Measurements from ENCODE around the gene IFT20. TPM values are rescaled to one million over a fixed set of nuclear protein-coding genes. Genes with fewer than 3 reads are reported as not detected.

The IFT20 gene
- total RNA-seq, 1 donor from 2014 or later, result 36.3 TPM

DNA sequence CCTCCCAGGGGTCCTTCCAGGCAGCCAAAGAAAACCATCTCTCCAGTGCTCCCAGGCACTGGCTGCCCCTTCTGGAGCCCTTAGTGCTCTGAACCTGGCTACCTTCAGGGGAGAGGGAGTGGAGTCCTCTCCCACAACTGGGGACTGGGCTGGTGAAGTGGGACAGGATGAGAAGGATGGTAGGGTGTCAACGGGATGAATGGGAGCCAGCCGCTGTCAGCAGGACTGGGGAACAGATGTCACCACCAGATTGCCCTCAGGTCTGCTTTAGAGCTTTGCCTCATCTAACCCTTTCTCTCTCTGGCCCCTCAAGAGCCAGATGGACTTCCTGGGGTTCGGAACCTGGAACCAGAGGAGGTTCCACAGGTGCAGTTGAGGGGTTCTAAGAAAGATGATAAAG, 30.2 kb upstream of the IFT20 start:
- no peak for ATAC-seq
- no peak for DNase-seq (ENCODE audit: low spot score)
- intact Hi-C loops (cut with DNase I), result no loop called here

DNA sequence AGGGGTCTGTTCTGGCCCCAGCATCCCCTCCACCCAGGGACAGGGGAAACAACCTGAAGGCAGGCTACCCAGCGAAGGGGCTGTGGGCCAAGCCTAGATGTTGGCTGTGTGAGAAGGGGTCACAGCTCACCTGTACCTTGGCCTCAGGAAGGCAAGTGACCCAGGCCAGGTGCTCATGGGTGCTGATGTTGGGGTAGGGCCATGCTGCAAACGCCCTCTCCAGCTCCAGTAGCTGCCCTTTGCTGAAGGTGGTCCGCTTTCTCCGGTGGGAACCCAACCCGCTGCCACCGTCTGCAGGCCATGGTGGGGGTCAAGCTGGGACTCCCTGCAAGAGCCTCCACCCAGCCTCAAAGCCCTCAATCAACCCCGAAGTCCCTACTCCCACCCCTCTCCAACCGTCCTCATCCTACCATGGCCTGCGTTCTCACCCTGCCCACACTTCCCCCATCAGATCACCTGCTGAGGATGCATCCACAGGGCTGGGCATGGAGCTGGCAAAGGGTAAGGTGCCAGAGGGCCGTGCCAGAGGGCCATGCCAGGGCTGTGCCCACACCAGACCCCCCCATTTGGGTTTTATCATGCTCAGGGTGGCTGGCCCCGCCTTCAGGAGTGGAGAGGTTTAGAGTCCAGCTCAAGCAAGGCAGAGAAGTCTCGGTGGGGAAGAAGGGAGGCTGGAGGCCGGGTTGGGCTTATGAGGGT, 29.5 kb upstream of the IFT20 start, which contains the start of gene SEBOX:
TSS of gene SEBOX (minus strand) at position 535 of the 699 bp plus-strand sequence. CDS start at position 487, 48 bp downstream.
- ATAC-seq, result no peak
- intact Hi-C loops (cut with DNase I), result no loop called here
- no peak for DNase-seq (ENCODE audit: low spot score)

DNA sequence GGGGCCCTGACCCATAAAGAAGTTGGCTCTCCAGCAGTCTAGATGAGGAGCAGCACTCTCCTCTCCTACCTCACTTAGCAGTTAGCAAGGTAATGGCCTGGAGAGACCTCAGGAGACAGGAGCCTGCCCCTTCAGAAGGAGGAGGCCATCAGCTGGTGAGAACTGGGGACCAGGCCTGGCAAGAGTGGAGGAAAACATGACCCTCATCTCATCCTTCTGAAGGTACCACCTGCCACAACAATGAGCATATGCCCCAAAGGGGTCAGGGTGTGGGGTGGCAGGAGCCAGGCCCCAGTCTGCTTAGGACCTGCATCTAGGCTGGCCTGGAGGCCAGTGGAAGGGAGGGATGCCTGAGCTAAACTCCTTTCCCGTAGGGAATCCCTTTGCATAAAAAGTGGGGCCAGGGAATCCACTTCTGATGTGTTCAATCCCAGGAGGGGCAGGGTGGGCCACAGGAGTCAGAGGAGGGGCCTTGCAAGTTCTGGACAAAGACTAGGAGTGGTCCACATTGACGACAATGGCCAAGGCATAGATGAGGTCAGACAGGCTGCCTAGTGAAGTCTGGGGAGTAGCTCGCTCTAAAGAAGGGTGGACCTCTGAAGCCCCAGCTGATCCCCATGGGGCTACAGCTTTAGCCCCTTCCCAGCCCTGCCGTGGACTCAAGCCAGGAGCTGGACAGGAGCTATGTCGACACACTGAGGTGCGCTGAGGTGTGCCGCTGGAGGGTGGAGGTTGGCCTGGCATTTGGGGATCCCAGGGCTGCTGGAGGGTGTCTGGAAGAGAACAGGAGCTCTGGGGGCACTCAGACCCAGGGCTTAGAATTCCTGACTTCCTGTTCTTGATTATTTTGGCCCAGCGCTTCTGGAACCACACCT, 28.7 kb upstream of the IFT20 start:
- DNase-seq (ENCODE audit: low spot score), result no peak
- intact Hi-C loops (cut with DNase I), result no loop called here
- ATAC-seq, result no peak

DNA sequence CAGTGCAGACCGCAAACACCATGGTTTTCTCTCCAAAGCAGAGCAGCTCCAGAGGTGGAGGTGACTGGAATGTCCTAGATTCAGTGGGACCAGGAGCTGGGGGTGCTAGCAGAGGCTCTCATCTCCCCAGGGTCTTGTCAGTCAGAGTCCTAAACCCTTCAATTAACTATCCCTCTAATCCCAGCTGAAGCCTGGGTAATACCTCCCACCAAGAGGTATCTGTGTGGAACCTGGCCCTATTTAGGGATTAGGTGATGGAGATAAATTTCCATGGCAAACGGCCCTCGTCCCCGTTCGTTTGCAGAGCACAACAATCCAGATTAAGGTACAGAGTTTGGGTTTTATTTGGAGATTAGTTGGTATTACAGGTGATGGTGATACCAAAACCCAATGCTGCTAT, 27.9 kb upstream of the IFT20 start:
- ATAC-seq, result no peak
- intact Hi-C loops (cut with DNase I), result no loop called here
- DNase-seq (ENCODE audit: low spot score), result no peak

DNA sequence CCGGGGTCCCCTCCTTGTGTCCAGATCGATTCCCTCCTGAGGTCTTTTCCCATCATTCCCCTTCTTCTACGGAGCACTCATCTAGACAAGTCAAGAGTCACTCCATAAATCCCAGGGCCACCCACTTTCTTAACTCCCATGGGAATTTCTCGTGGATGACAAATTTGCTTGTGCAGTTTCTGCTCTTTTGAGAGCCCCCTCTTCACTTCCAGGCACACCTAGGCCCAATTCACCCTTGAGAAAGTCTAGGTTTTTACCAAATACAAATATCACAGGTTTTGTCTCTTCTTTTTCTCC, 22.6 kb upstream of the IFT20 start:
- intact Hi-C loops (cut with DNase I), result no loop called here
- DNase-seq (ENCODE audit: low spot score) (no peak), ATAC-seq (no peak)

DNA sequence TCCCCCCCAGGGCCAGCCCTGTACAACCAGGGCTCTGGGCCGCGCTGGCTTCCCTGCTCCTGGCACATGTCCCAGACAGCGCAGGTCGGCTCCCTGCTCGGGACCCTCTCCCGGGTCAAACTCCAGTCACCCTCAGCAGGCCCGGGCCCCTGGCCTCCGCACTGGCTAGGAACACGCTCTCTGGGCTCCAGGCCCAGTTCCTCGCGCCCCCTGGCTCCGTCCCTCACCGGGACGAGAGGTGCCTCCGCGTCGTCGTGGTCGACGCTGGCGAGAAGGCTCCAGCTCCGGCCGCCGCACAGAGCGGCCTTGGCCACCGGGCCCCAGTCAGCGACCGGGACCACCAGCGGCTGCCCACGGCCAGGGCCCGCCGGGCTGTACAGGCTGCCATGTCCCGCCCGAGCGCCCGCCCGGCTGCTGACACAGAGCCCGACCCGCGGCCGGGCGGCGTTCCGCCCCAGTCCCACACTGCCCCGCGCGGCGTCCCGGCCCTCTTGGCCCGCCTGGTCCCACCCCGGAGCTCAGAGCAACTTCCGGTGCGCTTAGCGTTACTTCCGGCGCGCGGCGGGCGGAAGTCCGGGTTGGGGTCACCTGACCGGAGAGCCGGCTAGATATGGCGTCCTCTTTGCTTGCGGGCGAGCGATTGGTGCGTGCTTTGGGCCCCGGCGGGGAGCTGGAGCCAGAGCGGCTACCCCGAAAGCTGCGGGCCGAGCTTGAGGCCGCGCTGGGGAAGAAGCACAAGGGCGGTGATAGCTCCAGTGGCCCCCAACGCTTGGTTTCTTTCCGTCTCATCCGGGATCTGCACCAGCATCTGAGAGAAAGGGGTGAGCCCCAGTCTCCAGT, 22.0 kb upstream of the IFT20 start, which contains the start of gene POLDIP2:
TSS of gene POLDIP2 (minus strand) at position 467 of the 840 bp plus-strand sequence. CDS start at position 388, 79 bp downstream.
- ATAC-seq, result peak; percentile 100
- DNase-seq (ENCODE audit: low spot score), result peak; percentile 98
- intact Hi-C loops (cut with DNase I), result no loop called here

DNA sequence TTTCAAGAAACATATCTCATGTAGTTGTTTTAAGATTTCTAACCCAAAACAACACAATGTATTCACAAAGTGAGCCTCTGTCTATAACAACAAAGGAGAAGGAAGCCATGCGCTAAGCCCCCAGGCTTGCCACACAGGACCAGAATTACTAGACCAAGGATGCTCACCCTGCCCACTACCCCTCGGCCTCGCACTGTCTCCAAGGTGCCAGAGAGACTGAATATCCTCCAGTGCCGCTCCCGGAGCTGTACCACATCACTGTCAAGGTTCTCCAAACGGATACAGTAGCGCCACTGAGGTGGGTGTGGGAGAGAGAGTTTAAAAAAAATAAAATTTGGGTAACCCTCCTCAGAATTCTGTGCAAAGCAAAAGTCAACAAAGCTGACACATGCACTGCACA, 15.0 kb upstream of the IFT20 start:
- no peak for ATAC-seq
- no peak for DNase-seq (ENCODE audit: low spot score)
- intact Hi-C loops (cut with DNase I), result no loop called here

DNA sequence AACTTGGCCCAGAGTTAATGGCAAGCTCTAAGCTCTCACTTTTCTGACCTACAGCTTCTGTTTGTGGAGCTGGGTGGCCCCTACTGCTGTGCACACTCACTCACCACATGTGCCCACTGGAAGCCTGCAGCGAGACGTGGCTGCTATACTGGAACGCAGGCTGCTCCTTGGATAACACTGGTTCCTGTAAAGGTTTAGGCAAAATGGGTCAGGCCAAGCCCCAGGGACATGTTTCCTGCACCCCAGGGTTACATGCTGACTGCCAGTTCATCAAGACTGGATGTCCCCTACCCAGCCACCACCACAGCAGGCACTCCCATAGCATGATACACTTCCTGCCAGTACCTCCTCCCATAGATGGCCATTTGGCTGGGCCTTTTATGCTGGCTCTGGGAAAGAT, 13.7 kb upstream of the IFT20 start:
- ATAC-seq (no peak), DNase-seq (ENCODE audit: low spot score) (no peak)
- intact Hi-C loops (cut with DNase I), result no loop called here

DNA sequence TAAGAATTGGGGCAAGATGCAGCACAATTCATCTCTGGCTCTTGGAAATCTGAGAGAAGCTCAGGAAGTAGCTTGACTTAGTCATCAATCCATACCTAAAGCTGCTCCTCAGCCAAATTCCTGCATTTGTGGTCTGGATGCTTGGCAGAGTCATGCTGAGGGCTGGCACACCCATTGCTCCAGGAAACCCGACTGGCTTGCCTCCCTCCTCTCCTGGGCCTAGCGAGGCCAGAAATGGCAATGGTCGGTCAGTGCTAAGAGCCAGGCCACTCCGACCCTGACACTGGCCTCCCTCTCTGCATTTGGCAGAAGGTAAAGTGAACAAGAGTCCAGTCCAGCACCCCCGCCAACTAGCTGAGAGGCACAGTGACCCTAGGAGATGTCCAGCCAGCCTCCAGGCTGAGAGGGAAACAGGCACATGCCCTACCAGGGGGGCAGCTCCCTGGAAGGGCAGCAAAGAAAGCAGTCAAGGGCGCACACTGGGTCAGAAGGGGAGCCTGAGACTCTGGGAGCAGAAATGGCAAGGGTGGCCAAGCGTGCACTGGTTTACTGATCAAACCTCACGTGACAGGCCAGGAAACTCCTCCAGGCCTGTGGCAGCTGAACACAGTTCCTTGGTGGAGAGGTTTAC, 12.1 kb upstream of the IFT20 start:
- no peak for DNase-seq (ENCODE audit: low spot score)
- intact Hi-C loops (cut with DNase I), result no loop called here
- ATAC-seq, result no peak

DNA sequence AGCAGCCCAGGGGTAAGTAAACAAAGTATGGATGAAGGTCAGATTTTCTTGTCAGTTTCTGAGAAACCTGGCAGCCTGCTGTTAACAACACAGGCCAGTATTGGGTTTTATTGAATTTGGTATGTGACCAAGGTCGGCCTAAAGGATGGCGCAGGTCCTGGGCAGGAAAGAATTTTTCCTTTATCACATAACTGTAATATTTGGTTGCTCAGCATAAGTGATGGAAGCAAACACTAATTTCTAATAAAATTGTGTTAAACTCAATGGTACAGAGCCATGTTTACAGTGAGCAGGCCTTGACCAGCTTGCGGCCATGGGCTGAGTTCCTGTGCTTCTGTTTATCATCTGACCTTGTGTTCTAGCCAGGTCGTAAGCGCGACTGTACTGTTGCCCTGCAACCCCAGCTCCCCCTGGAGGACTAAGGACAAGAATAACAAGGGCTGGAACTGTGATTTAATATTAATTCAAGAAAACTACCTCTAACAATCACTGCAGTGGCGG, 11.5 kb upstream of the IFT20 start:
- ATAC-seq (no peak), DNase-seq (ENCODE audit: low spot score) (no peak)
- intact Hi-C loops (cut with DNase I), result no loop called here

DNA sequence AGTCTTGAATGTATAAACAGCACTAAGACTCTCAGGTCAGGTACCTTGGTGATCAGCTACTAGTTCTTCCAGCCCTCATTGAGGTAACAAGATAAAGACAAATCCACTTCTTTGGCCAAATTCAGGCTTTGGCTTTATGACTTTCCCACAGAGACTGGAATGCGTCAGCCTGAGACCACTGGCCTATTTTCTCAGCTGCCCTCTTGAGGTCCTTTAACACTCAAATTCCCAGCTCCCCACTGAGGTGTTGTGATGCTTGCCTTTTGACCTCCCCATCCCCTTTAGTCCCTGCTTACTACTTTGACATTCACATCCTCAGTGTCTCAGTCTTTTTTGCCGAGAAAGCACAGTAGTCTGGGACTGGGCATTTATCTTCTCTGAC, 10.9 kb upstream of the IFT20 start:
- intact Hi-C loops (cut with DNase I), result no loop called here
- ATAC-seq (no peak), DNase-seq (ENCODE audit: low spot score) (no peak)

DNA sequence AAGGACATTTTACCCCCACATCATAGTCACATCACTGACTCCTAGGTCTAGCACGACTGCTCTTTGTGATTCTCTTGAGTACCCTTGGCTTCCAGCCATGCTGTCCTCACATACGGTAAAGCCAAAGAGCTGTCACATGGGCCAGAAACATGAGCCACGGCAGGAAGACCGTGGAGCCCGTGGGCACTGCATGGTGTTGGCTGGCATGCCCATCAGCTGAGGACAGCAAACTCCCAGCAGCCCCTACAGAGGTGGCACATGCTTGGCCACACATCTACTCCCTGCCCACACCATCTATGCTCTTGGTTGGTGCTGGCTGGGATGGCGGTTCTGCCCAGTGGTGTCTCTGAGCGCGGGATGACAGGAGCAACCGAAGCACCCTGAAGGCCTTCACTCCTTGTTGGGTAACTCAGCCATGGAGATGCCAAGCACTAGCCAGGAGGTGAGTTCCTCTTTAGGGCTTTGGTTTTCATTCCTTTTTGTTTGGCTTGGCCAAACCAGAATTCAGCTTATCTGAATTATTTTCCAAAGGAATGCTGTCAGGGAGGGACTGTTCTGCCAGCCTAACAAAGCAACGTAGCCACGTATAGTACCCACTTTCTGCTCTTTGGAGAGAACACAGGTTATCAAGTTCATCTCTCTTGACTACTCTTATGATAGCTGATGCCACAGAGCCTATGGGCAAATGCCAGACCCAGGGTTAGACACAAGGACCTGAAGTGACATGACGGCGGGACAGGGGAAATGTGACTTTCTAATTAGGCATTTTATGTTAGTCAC, 10.3 kb upstream of the IFT20 start:
- intact Hi-C loops (cut with DNase I), result no loop called here
- no peak for ATAC-seq
- DNase-seq (ENCODE audit: low spot score), result no peak

DNA sequence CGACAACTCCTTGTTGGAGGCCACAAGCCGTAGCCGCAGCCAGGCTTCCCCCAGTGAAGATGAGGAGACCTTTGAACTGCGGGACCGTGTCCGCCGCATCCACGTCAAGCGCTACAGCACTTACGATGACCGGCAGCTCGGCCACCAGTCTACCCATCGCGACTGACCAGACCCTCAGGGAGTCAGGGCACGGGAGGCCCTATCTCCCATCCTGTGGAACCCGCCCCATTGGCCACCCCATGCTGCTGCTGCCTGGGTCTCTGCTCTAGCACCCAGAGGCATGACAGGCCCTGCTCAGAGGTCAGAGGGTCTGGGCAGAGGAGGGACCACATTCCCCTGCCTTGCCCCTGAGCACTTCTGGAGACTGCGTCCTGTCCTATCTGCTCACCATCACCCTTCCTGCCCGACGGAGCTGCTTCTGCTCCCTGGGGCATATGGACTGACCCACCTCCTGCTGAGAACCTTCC, 9.2 kb upstream of the IFT20 start:
- ATAC-seq (peak; percentile 9), DNase-seq (ENCODE audit: low spot score) (no peak)
- intact Hi-C loops (cut with DNase I), result no loop called here

DNA sequence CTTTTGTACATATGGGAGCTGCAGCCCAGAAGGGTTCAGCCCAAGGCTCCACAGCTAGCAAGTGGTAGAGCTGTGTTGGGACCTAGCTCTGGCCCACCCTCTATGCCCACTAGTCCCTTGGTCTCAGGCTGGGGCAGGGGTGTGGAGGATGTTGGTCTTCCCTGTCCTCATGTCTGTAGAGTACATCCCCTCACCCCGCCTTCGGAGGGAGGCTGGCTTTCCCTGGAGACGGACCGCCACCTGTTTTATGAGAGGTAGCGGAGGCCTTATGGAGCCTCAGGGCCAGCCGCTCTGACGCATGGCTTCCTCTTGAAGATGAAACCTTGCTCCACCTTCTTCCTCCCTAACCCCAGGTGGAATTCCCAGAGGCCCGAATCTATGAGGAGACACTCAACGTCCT, 8.7 kb upstream of the IFT20 start:
- intact Hi-C loops (cut with DNase I), result no loop called here
- ATAC-seq (no peak), DNase-seq (ENCODE audit: low spot score) (no peak)

DNA sequence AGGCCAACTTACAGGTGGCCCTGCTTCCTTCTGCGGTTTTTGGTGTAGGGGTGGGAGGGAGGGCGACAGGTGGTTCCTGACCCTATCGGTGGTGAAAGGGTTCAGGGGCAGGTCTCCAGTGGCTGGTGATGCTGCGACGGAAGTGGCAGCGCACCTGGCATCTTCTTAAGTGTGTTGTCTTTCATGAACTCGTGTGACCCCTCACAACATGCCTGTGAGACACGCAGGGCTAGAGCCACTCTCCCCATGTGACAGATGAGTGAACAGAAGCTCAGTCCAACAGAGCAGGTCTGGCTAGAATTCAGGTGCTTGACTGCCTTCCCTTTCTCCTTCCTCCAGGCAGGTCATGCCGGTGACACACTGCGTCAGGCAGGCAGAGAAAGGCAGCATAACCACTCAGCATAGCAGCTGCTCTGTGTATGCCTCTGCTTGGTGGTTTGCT, 8.2 kb upstream of the IFT20 start:
- DNase-seq (ENCODE audit: low spot score) (no peak), ATAC-seq (no peak)
- intact Hi-C loops (cut with DNase I), result no loop called here

DNA sequence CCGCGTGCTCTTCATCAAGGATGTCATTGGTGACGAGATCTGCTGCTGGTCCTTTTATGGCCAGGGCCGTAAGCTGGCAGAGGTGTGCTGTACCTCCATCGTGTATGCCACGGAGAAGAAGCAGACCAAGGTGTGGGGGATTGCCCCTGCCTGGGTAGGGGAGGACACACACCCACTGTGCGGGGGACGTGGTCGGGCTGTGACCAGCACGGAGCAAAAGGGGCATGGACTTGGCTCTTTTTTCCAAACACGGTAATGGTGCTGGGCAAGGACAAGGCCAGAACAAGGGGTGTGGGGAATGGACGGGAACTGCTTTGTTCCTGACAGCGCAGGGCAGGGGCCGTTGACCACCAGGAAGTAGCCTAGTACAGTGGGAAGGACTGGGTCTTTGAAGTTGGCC, 7.0 kb upstream of the IFT20 start:
- intact Hi-C loops (cut with DNase I), result no loop called here
- DNase-seq (ENCODE audit: low spot score) (no peak), ATAC-seq (no peak)

DNA sequence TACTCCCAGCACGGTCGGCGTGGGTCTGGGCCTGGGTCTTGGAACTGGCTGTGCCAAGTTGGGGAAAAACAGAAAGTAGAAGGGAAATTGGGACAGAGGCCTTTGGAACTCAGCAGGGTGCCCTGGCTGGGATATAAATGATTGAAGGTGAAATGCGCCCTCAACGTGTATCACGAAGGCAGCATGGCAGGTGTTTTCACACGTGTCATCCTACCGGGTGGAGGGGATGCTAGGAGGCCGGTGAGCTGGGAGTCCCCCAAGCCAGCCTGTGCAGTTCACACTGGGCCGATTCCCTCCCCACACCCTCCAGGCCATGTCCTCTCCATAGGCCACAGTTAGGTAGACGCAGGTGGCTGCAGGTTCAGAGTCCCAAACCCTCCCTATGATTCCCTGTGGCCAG, 6.2 kb upstream of the IFT20 start:
- ATAC-seq, result no peak
- DNase-seq (ENCODE audit: low spot score), result no peak
- intact Hi-C loops (cut with DNase I), result no loop called here

DNA sequence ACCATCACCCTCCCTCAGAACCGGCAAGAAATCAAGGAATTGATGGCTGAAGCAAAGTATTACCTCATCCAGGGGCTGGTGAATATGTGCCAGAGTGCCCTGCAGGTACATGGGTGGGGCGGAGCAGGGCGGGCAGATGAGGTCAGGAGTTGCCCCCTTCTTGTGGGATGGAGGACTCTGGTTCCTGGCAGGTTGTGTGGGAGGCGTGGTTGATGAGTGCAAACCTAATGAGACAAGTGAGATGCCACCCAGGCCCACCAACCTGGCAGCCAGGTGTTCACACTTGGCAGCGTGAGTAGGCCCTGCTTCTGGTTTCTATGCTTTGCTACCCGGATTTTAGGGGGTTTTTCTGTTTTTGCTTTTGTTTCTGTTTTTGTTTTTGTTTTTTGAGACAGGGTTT, 5.1 kb upstream of the IFT20 start:
- no peak for ATAC-seq
- no peak for DNase-seq (ENCODE audit: low spot score)
- intact Hi-C loops (cut with DNase I), result no loop called here
